ENCODE results near the gene ZRANB2. TPM values are rescaled to one million over a fixed set of nuclear protein-coding genes. Genes with fewer than 3 reads are reported as not detected.

ZRANB2 gene
- total and polyA plus RNA-seq, 9 of the 15 experiments (the other 6 are each of a cell fraction or from before 2014, with no cell fraction given), result 80.8 to 264 (median 157) TPM

- TF ChIP-seq, protein P1, sequence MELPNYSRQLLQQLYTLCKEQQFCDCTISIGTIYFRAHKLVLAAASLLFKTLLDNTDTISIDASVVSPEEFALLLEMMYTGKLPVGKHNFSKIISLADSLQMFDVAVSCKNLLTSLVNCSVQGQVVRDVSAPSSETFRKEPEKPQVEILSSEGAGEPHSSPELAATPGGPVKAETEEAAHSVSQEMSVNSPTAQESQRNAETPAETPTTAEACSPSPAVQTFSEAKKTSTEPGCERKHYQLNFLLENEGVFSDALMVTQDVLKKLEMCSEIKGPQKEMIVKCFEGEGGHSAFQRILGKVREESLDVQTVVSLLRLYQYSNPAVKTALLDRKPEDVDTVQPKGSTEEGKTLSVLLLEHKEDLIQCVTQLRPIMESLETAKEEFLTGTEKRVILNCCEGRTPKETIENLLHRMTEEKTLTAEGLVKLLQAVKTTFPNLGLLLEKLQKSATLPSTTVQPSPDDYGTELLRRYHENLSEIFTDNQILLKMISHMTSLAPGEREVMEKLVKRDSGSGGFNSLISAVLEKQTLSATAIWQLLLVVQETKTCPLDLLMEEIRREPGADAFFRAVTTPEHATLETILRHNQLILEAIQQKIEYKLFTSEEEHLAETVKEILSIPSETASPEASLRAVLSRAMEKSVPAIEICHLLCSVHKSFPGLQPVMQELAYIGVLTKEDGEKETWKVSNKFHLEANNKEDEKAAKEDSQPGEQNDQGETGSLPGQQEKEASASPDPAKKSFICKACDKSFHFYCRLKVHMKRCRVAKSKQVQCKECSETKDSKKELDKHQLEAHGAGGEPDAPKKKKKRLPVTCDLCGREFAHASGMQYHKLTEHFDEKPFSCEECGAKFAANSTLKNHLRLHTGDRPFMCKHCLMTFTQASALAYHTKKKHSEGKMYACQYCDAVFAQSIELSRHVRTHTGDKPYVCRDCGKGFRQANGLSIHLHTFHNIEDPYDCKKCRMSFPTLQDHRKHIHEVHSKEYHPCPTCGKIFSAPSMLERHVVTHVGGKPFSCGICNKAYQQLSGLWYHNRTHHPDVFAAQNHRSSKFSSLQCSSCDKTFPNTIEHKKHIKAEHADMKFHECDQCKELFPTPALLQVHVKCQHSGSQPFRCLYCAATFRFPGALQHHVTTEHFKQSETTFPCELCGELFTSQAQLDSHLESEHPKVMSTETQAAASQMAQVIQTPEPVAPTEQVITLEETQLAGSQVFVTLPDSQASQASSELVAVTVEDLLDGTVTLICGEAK (IDR thresholded peaks at IDR 0.05), result peak; percentile 65
- TF ChIP-seq, protein P1 (CRISPR knock-in tag; IDR thresholded peaks at IDR 0.05), result no peak
- TF ChIP-seq C11orf30 (IDR thresholded peaks at IDR 0.05; ENCODE audit: low read depth) (peak; percentile 64), CREB1 (IDR thresholded peaks at IDR 0.05) (no peak), CREB1 (CRISPR knock-in tag; IDR thresholded peaks at IDR 0.05) (no peak), SUPT5H (IDR thresholded peaks at IDR 0.05) (no peak), POLR2B (IDR thresholded peaks at IDR 0.05; ENCODE audit: low read depth, partially characterized antibody) (no peak), MAFG (tag; conservative IDR thresholded peaks at IDR 0.05) (peak; percentile 45; the same call in 1 of the 2 replicates), TEAD4 (IDR thresholded peaks at IDR 0.05; ENCODE audit: low read length) (no peak), TEAD4 (CRISPR knock-in tag; IDR thresholded peaks at IDR 0.05; ENCODE audit: borderline replicate concordance) (no peak), NR0B1 (IDR thresholded peaks at IDR 0.05; ENCODE audit: partially characterized antibody) (no peak), ZNF583 (CRISPR knock-in tag; IDR thresholded peaks at IDR 0.05) (no peak), MYC (IDR thresholded peaks at IDR 0.05; ENCODE audit: low read depth, low read length) (no peak), MYC (CRISPR knock-in tag; IDR thresholded peaks at IDR 0.05; ENCODE audit: borderline replicate concordance, low read depth) (no peak), RNF2 (IDR thresholded peaks at IDR 0.05) (no peak), ZNF766 (CRISPR knock-in tag; conservative IDR thresholded peaks at IDR 0.05) (peak; percentile 99)
- TF ChIP-seq, protein P2, sequence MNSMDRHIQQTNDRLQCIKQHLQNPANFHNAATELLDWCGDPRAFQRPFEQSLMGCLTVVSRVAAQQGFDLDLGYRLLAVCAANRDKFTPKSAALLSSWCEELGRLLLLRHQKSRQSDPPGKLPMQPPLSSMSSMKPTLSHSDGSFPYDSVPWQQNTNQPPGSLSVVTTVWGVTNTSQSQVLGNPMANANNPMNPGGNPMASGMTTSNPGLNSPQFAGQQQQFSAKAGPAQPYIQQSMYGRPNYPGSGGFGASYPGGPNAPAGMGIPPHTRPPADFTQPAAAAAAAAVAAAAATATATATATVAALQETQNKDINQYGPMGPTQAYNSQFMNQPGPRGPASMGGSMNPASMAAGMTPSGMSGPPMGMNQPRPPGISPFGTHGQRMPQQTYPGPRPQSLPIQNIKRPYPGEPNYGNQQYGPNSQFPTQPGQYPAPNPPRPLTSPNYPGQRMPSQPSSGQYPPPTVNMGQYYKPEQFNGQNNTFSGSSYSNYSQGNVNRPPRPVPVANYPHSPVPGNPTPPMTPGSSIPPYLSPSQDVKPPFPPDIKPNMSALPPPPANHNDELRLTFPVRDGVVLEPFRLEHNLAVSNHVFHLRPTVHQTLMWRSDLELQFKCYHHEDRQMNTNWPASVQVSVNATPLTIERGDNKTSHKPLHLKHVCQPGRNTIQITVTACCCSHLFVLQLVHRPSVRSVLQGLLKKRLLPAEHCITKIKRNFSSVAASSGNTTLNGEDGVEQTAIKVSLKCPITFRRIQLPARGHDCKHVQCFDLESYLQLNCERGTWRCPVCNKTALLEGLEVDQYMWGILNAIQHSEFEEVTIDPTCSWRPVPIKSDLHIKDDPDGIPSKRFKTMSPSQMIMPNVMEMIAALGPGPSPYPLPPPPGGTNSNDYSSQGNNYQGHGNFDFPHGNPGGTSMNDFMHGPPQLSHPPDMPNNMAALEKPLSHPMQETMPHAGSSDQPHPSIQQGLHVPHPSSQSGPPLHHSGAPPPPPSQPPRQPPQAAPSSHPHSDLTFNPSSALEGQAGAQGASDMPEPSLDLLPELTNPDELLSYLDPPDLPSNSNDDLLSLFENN (IDR thresholded peaks at IDR 0.05; ENCODE audit: low read depth in 2 of 2, low read length in 2 of 2), result no peak
Measured at GRCh38 chr1:71080230-71080738, 551 bp downstream of the ZRANB2 start (continued).

Data from K562 (cell line).